ENCODE measurements around the gene PRKAG1.

PRKAG1 gene

GRCh38 chr12:49051777-49052438 is 33.3 kb upstream of the PRKAG1 start:
- H3K4me3 ChIP-seq (ENCODE audit: low read depth in 1 of 2, low read length in 1 of 2) = no peak overlapping the region
- H3K27me3 ChIP-seq = no peaks in the 10 kb centered on the region
- H3K9me3 ChIP-seq = no peaks in the 10 kb centered on the region
- TF ChIP-seq CTCF (IDR thresholded peaks at IDR 0.05) = no peak
- H3K36me3 ChIP-seq = peaks cover 83% of the 10 kb centered on the region
- H3K4me1 ChIP-seq (ENCODE audit: control insufficient read depth in 1 of 2, insufficient read depth in 1 of 2, low read depth in 1 of 2, low read length in 1 of 2) = peaks cover 19 to 23% of the 10 kb centered on the region in 2 experiments
- H3K27ac ChIP-seq = no peak overlapping the region

GRCh38 chr12:49051373-49051764 is 32.8 kb upstream of the PRKAG1 start:
- Histone ChIP-seq H3K9me3 (no peaks in the 10 kb centered on the region), H3K36me3 (peaks cover 89% of the 10 kb centered on the region), H3K27ac (no peak overlapping the region), H3K27me3 (no peaks in the 10 kb centered on the region), H3K4me3 (ENCODE audit: low read depth in 1 of 2, low read length in 1 of 2) (no peak overlapping the region), H3K4me1 (ENCODE audit: control insufficient read depth in 1 of 2, insufficient read depth in 1 of 2, low read depth in 1 of 2, low read length in 1 of 2) (peaks cover 14 to 18% of the 10 kb centered on the region in 2 experiments)
- TF ChIP-seq CTCF (IDR thresholded peaks at IDR 0.05) = no peak

GRCh38 chr12:49050507-49051372 is 32.2 kb upstream of the PRKAG1 start:
- no peak for TF ChIP-seq CTCF (IDR thresholded peaks at IDR 0.05)
- Histone ChIP-seq H3K36me3 (peaks cover 95% of the 10 kb centered on the region), H3K9me3 (no peaks in the 10 kb centered on the region), H3K27me3 (no peaks in the 10 kb centered on the region), H3K27ac (no peak overlapping the region), H3K4me1 (ENCODE audit: control insufficient read depth in 1 of 2, insufficient read depth in 1 of 2, low read depth in 1 of 2, low read length in 1 of 2) (peaks cover 8 to 12% of the 10 kb centered on the region in 2 experiments), H3K4me3 (ENCODE audit: low read depth in 1 of 2, low read length in 1 of 2) (no peak overlapping the region)

- Histone ChIP-seq H3K27me3 (no peaks in the 10 kb centered on the region), H3K9me3 (no peaks in the 10 kb centered on the region), H3K4me3 (ENCODE audit: low read depth in 1 of 2, low read length in 1 of 2) (no peak overlapping the region), H3K36me3 (peaks cover 100% of the 10 kb centered on the region), H3K27ac (no peak overlapping the region), H3K4me1 (ENCODE audit: control insufficient read depth in 1 of 2, insufficient read depth in 1 of 2, low read depth in 1 of 2, low read length in 1 of 2) (peaks cover 0 to 1% of the 10 kb centered on the region in 2 experiments)
- no peak for TF ChIP-seq CTCF (IDR thresholded peaks at IDR 0.05)
Measured at GRCh38 chr12:49049566-49050224, 31.1 kb upstream of the PRKAG1 start.

GRCh38 chr12:49048953-49049352 is 30.4 kb upstream of the PRKAG1 start:
- no peaks in the 10 kb centered on the region for H3K9me3 ChIP-seq
- H3K36me3 ChIP-seq = peaks cover 100% of the 10 kb centered on the region
- no peak overlapping the region for H3K4me3 ChIP-seq (ENCODE audit: low read depth in 1 of 2, low read length in 1 of 2)
- peaks cover 0 to under 1% of the 10 kb centered on the region in 2 experiments for H3K4me1 ChIP-seq (ENCODE audit: control insufficient read depth in 1 of 2, insufficient read depth in 1 of 2, low read depth in 1 of 2, low read length in 1 of 2)
- no peaks in the 10 kb centered on the region for H3K27me3 ChIP-seq
- no peak overlapping the region for H3K27ac ChIP-seq
- TF ChIP-seq CTCF (IDR thresholded peaks at IDR 0.05) = no peak

All from neutrophil (primary cell).